ENCODE results near the gene TTLL6. TPM values are rescaled to one million over a fixed set of nuclear protein-coding genes. Genes with fewer than 3 reads are reported as not detected.

The TTLL6 gene
- total RNA-seq, 2 experiments from 2014 or later, result not detected

- ChIA-PET POLR2A (interaction anchor here (1.4 kb wide), 1 partner anchor 51 kb away, joined by 3 read pairs; no protein-coding TSS in a partner anchor), CTCF (interaction anchor here (1.2 to 2.4 kb wide), 4 partner anchors 9 to 125 kb away, joined by 3 to 11 read pairs (median 4); partner anchors contain the start of gene PRAC2)
- ATAC-seq (no peak), DNase-seq (no peak)
- Mint-ChIP-seq H3K9me3 (no peaks in the 10 kb centered on the region), H3K4me1 (ENCODE audit: low read depth) (peaks cover 2% of the 10 kb centered on the region), H3K27me3 (peaks cover 84% of the 10 kb centered on the region), H3K36me3 (ENCODE audit: low read depth) (no peaks in the 10 kb centered on the region), H3K27ac (no peak overlapping the region), H3K4me3 (no peak overlapping the region)
- intact Hi-C loops (cut with micrococcal nuclease), result loop anchor here (5.0 kb wide), 1 partner anchor 37 kb away; no protein-coding TSS in a partner anchor
- TF ChIP-seq CTCF (IDR thresholded peaks at IDR 0.05), result no peak
These were observed 63.1 kb downstream of the TTLL6 start for GRCh38 chr17:48753794-48754499.

- no peak for DNase-seq
- no peak for ATAC-seq
- POLR2A ChIA-PET, result no interaction called here
- Mint-ChIP-seq H3K4me3 (no peak overlapping the region), H3K27me3 (peaks cover 82% of the 10 kb centered on the region), H3K4me1 (ENCODE audit: low read depth) (peaks cover 2% of the 10 kb centered on the region), H3K36me3 (ENCODE audit: low read depth) (no peaks in the 10 kb centered on the region), H3K27ac (no peak overlapping the region), H3K9me3 (no peaks in the 10 kb centered on the region)
- CTCF ChIA-PET, result interaction anchor here (1.2 to 3.1 kb wide), 5 partner anchors 28 to 126 kb away, joined by 3 to 32 read pairs (median 4); partner anchors contain the start of gene PRAC2
- TF ChIP-seq CTCF (IDR thresholded peaks at IDR 0.05), result no peak
- intact Hi-C loops (cut with micrococcal nuclease), result loop anchor here (5.0 kb wide), 1 partner anchor 35 kb away; no protein-coding TSS in a partner anchor
These were observed 64.4 kb downstream of the TTLL6 start for GRCh38 chr17:48752399-48753288.

- peaks cover 85% of the 10 kb centered on the region for H3K27me3 Mint-ChIP-seq
- H3K9me3 Mint-ChIP-seq, result no peaks in the 10 kb centered on the region
- DNase-seq (no peak), ATAC-seq (no peak)
- CTCF ChIA-PET, result interaction anchor here (1.0 to 3.1 kb wide), 9 partner anchors 14 to 127 kb away, joined by 3 to 32 read pairs (median 5); partner anchors contain the start of gene PRAC2
- no peak overlapping the region for H3K27ac Mint-ChIP-seq
- no peaks in the 10 kb centered on the region for H3K36me3 Mint-ChIP-seq (ENCODE audit: low read depth)
- intact Hi-C loops (cut with micrococcal nuclease), result loop anchor here (5.0 kb wide), 1 partner anchor 35 kb away; no protein-coding TSS in a partner anchor
- POLR2A ChIA-PET, result no interaction called here
- no peak overlapping the region for H3K4me3 Mint-ChIP-seq
- no peak for TF ChIP-seq CTCF (IDR thresholded peaks at IDR 0.05)
- peaks cover 2% of the 10 kb centered on the region for H3K4me1 Mint-ChIP-seq (ENCODE audit: low read depth)
These were observed 65.2 kb downstream of the TTLL6 start for GRCh38 chr17:48751733-48752398.

- ATAC-seq (no peak), DNase-seq (no peak)
- intact Hi-C loops (cut with micrococcal nuclease), result loop anchor here (5.0 kb wide), 1 partner anchor 34 kb away; no protein-coding TSS in a partner anchor
- Mint-ChIP-seq H3K9me3 (no peaks in the 10 kb centered on the region), H3K4me1 (ENCODE audit: low read depth) (peaks cover 2% of the 10 kb centered on the region), H3K36me3 (ENCODE audit: low read depth) (no peaks in the 10 kb centered on the region), H3K27ac (no peak overlapping the region), H3K27me3 (peaks cover 87% of the 10 kb centered on the region), H3K4me3 (no peak overlapping the region)
- no peak for TF ChIP-seq CTCF (IDR thresholded peaks at IDR 0.05)
- ChIA-PET CTCF (interaction anchor here (1.0 to 3.1 kb wide), 10 partner anchors 13 to 128 kb away, joined by 3 to 32 read pairs (median 5); partner anchors contain the start of gene PRAC2), POLR2A (interaction anchor here (0.7 kb wide), 1 partner anchor 12 kb away, joined by 3 read pairs; no protein-coding TSS in a partner anchor)
These were observed 65.9 kb downstream of the TTLL6 start for GRCh38 chr17:48751172-48751571.
